HG02763 (cell line): Measurements from ENCODE around the gene GNG14.
"Not testable (repeated sequence)": the region's sequence is repeated elsewhere in the genome, so short reads cannot be mapped to it uniquely, and the experiment has no call there.

Source experiments
- ATAC-seq: cut with Tn5 transposase; IDR thresholded peaks from one replicate; pipeline ENCODE4 v1.9.1; 2021; ENCODE audit warnings: mild to moderate bottlenecking, moderate library complexity; ENCODE audit not compliant: unreplicated experiment

GNG14 gene

GRCh38 chr19:12721656-12722565, 34.1 kb downstream of the GNG14 start:
- peak; percentile 31 for ATAC-seq

- peak; percentile 86 for ATAC-seq
Observed at GRCh38 chr19:12722566-12723380, 35.0 kb downstream of the GNG14 start.

GRCh38 chr19:12723381-12723640, 35.5 kb downstream of the GNG14 start:
- ATAC-seq = no peak

GRCh38 chr19:12723641-12724426, 36.0 kb downstream of the GNG14 start, which contains the start of gene TNPO2:
TNPO2 (minus strand) TSS chr19:12723932; CDS start chr19:12720977, 2,955 bp downstream.
- no peak for ATAC-seq

GRCh38 chr19:12725612-12726011, 37.8 kb downstream of the GNG14 start:
- not testable (repeated sequence) for ATAC-seq

- no peak for ATAC-seq
Observed at GRCh38 chr19:12726988-12727316, 39.2 kb downstream of the GNG14 start.

GRCh38 chr19:12727745-12728433, 40.1 kb downstream of the GNG14 start:
- no peak for ATAC-seq

GRCh38 chr19:12730064-12730463, 42.3 kb downstream of the GNG14 start:
- no peak for ATAC-seq

GRCh38 chr19:12731337-12731736, 43.5 kb downstream of the GNG14 start:
- ATAC-seq = no peak

GRCh38 chr19:12733369-12734214, 45.8 kb downstream of the GNG14 start:
- no peak for ATAC-seq

GRCh38 chr19:12736995-12737834, 49.4 kb downstream of the GNG14 start, which contains the start of gene GET3:
GET3 (plus strand) TSS chr19:12737497; CDS start chr19:12737506, 9 bp downstream.
- ATAC-seq = peak; percentile 74

- no peak for ATAC-seq
Observed at GRCh38 chr19:12737835-12738351, 50.1 kb downstream of the GNG14 start.
